HG02610 (cell line): ENCODE data around the gene MAN1C1.
"Not testable (repeated sequence)": the region's sequence is repeated elsewhere in the genome, so short reads cannot be mapped to it uniquely, and the experiment has no call there.

Experiments
- ATAC-seq: cut with Tn5 transposase; IDR thresholded peaks from one replicate; pipeline ENCODE4 v1.9.1; 2021; ENCODE audit warnings: mild to moderate bottlenecking, moderate library complexity; ENCODE audit not compliant: unreplicated experiment

Gene MAN1C1

GRCh38 chr1:25694167-25695007, 77.8 kb downstream of the MAN1C1 start:
- ATAC-seq, result no peak

GRCh38 chr1:25695090-25695770, 78.6 kb downstream of the MAN1C1 start:
- no peak for ATAC-seq

GRCh38 chr1:25695771-25696311, 79.2 kb downstream of the MAN1C1 start:
- ATAC-seq, result no peak

GRCh38 chr1:25696643-25697042, 80.1 kb downstream of the MAN1C1 start:
- ATAC-seq, result not testable (repeated sequence)

GRCh38 chr1:25697435-25698217, 81.0 kb downstream of the MAN1C1 start:
- no peak for ATAC-seq

GRCh38 chr1:25698252-25698651, 81.7 kb downstream of the MAN1C1 start:
- no peak for ATAC-seq

GRCh38 chr1:25699059-25699458, 82.5 kb downstream of the MAN1C1 start:
- ATAC-seq, result not testable (repeated sequence)

GRCh38 chr1:25699500-25700143, 83.0 kb downstream of the MAN1C1 start:
- ATAC-seq, result no peak

- ATAC-seq, result no peak
These were observed 83.5 kb downstream of the MAN1C1 start for GRCh38 chr1:25700144-25700523.

- no peak for ATAC-seq
These were observed 84.0 kb downstream of the MAN1C1 start for GRCh38 chr1:25700626-25701025.

- no peak for ATAC-seq
These were observed 84.6 kb downstream of the MAN1C1 start for GRCh38 chr1:25701030-25701785.

- ATAC-seq, result no peak
These were observed 85.6 kb downstream of the MAN1C1 start for GRCh38 chr1:25702101-25702775.

GRCh38 chr1:25703041-25703440, 86.5 kb downstream of the MAN1C1 start:
- no peak for ATAC-seq

GRCh38 chr1:25703671-25704266, 87.2 kb downstream of the MAN1C1 start:
- no peak for ATAC-seq

GRCh38 chr1:25704267-25704691, 87.7 kb downstream of the MAN1C1 start:
- no peak for ATAC-seq

GRCh38 chr1:25705699-25706098, 89.1 kb downstream of the MAN1C1 start:
- ATAC-seq, result no peak

GRCh38 chr1:25706146-25707089, 89.8 kb downstream of the MAN1C1 start:
- no peak for ATAC-seq
